GM12878 (cell line): Measurements from ENCODE around the gene ARPC1A.
"Not testable (repeated sequence)": the region's sequence is repeated elsewhere in the genome, so short reads cannot be mapped to it uniquely, and the experiment has no call there.

Experiments
- EZH2 ChIP-seq: IDR thresholded peaks from 2 replicates; pipeline ENCODE4 v1.6.1; 2012; ENCODE audit warnings: low read depth, mild to moderate bottlenecking, control low read depth, inconsistent platforms, low read length, borderline replicate concordance; ENCODE audit not compliant: control insufficient read depth
- FOXK2 ChIP-seq: fragments of 450-650 bp; IDR thresholded peaks from 2 replicates; pipeline ENCODE4 v1.6.1; 2017; ENCODE audit warnings: mild to moderate bottlenecking, moderate library complexity
- MEF2B ChIP-seq: fragments of 450-650 bp; IDR thresholded peaks from 2 replicates; pipeline ENCODE4 v1.6.1; 2018; ENCODE audit warnings: mild to moderate bottlenecking, moderate library complexity; ENCODE audit not compliant: partially characterized antibody, poor library complexity, severe bottlenecking
- POLR2A ChIP-seq: IDR thresholded peaks from 2 replicates; pipeline ENCODE4 v1.6.1; 2011; ENCODE audit warnings: low read depth, mild to moderate bottlenecking, low read length
- POLR2AphosphoS5 ChIP-seq: IDR thresholded peaks from 2 replicates; pipeline ENCODE4 v1.6.1; 2011; ENCODE audit warnings: mild to moderate bottlenecking, low read length, inconsistent platforms
- RAD21 ChIP-seq: IDR thresholded peaks from 2 replicates; pipeline ENCODE4 v1.6.1; 2011; ENCODE audit warnings: mild to moderate bottlenecking, low read depth, low read length, moderate library complexity; ENCODE audit not compliant: insufficient read depth
- SMC3 ChIP-seq: IDR thresholded peaks from 2 replicates; pipeline ENCODE4 v1.6.1; 2011; ENCODE audit warnings: low read length, improper control_type of control experiment, borderline replicate concordance
- SUZ12 ChIP-seq: fragments of 200-600 bp; sonication (generic); IDR thresholded peaks from one replicate; pipeline ENCODE4 v1.6.1; 2018; ENCODE audit warnings: antibody characterized with exemption, mild to moderate bottlenecking; ENCODE audit not compliant: unreplicated experiment
- TF ChIP-seq, protein P1 (sequence below), 3 experiments: IDR thresholded peaks in 2 of 3; conservative IDR thresholded peaks in 1 of 3; 2 replicates each; pipeline ENCODE4 v1.5.1; 2011; ENCODE audit warnings: low read depth in 3 of 3, low read length in 3 of 3, mild to moderate bottlenecking in 3 of 3, control low read depth in 2 of 3, moderate library complexity in 2 of 3, inconsistent platforms in 1 of 3, mixed read lengths in 1 of 3; ENCODE audit not compliant: control insufficient read depth in 2 of 3, insufficient read depth in 1 of 3; ENCODE audit errors: extremely low read depth in 1 of 3
- TF ChIP-seq, protein P2 (sequence below): IDR thresholded peaks from 2 replicates; pipeline ENCODE4 v1.6.1; 2011; ENCODE audit warnings: low read depth, low read length, improper control_type of control experiment, borderline replicate concordance
- TF ChIP-seq, protein P3 (sequence below): IDR thresholded peaks from 2 replicates; pipeline ENCODE4 v1.6.1; 2012; ENCODE audit warnings: mild to moderate bottlenecking, low read depth, low read length
- TF ChIP-seq, protein P4 (sequence below): IDR thresholded peaks from 2 replicates; pipeline ENCODE4 v1.6.1; 2011; ENCODE audit warnings: mild to moderate bottlenecking, low read depth, low read length, moderate library complexity; ENCODE audit not compliant: insufficient replicate concordance

DNA sequence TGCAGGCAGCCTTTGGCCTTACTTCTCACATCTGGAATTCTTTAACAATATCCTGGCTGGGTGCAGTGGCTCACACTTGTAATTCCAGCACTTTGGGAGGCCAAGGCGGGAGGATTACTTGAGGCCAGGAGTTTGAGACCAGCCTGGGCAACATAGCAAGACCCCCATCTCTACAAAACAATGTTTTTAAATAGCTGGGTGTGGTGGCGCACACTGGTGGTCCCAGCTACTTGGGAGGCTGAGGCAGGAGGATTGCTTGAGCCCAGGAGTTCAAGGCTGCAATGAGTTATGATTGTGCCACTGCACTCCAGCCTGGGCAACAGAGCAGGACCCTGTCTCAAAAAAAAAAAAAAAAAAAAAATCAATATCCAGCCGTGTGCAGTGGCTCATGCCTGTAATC is 35.5 kb upstream of the ARPC1A start:
- not testable (repeated sequence) for TF ChIP-seq FOXK2, POLR2A, EZH2, MEF2B, SMC3, POLR2AphosphoS5, RAD21, SUZ12
- TF ChIP-seq, protein P1, sequence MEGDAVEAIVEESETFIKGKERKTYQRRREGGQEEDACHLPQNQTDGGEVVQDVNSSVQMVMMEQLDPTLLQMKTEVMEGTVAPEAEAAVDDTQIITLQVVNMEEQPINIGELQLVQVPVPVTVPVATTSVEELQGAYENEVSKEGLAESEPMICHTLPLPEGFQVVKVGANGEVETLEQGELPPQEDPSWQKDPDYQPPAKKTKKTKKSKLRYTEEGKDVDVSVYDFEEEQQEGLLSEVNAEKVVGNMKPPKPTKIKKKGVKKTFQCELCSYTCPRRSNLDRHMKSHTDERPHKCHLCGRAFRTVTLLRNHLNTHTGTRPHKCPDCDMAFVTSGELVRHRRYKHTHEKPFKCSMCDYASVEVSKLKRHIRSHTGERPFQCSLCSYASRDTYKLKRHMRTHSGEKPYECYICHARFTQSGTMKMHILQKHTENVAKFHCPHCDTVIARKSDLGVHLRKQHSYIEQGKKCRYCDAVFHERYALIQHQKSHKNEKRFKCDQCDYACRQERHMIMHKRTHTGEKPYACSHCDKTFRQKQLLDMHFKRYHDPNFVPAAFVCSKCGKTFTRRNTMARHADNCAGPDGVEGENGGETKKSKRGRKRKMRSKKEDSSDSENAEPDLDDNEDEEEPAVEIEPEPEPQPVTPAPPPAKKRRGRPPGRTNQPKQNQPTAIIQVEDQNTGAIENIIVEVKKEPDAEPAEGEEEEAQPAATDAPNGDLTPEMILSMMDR (IDR thresholded peaks at IDR 0.05 in 2 of 3, conservative IDR thresholded peaks at IDR 0.05 in 1 of 3; ENCODE audit: control insufficient read depth in 2 of 3, extremely low read depth in 1 of 3, insufficient read depth in 1 of 3, low read depth in 3 of 3, low read length in 3 of 3), result not testable (repeated sequence)
- TF ChIP-seq, protein P2, sequence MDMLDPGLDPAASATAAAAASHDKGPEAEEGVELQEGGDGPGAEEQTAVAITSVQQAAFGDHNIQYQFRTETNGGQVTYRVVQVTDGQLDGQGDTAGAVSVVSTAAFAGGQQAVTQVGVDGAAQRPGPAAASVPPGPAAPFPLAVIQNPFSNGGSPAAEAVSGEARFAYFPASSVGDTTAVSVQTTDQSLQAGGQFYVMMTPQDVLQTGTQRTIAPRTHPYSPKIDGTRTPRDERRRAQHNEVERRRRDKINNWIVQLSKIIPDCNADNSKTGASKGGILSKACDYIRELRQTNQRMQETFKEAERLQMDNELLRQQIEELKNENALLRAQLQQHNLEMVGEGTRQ, result not testable (repeated sequence)
- TF ChIP-seq, protein P3, sequence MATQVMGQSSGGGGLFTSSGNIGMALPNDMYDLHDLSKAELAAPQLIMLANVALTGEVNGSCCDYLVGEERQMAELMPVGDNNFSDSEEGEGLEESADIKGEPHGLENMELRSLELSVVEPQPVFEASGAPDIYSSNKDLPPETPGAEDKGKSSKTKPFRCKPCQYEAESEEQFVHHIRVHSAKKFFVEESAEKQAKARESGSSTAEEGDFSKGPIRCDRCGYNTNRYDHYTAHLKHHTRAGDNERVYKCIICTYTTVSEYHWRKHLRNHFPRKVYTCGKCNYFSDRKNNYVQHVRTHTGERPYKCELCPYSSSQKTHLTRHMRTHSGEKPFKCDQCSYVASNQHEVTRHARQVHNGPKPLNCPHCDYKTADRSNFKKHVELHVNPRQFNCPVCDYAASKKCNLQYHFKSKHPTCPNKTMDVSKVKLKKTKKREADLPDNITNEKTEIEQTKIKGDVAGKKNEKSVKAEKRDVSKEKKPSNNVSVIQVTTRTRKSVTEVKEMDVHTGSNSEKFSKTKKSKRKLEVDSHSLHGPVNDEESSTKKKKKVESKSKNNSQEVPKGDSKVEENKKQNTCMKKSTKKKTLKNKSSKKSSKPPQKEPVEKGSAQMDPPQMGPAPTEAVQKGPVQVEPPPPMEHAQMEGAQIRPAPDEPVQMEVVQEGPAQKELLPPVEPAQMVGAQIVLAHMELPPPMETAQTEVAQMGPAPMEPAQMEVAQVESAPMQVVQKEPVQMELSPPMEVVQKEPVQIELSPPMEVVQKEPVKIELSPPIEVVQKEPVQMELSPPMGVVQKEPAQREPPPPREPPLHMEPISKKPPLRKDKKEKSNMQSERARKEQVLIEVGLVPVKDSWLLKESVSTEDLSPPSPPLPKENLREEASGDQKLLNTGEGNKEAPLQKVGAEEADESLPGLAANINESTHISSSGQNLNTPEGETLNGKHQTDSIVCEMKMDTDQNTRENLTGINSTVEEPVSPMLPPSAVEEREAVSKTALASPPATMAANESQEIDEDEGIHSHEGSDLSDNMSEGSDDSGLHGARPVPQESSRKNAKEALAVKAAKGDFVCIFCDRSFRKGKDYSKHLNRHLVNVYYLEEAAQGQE, result not testable (repeated sequence)
- TF ChIP-seq, protein P4, sequence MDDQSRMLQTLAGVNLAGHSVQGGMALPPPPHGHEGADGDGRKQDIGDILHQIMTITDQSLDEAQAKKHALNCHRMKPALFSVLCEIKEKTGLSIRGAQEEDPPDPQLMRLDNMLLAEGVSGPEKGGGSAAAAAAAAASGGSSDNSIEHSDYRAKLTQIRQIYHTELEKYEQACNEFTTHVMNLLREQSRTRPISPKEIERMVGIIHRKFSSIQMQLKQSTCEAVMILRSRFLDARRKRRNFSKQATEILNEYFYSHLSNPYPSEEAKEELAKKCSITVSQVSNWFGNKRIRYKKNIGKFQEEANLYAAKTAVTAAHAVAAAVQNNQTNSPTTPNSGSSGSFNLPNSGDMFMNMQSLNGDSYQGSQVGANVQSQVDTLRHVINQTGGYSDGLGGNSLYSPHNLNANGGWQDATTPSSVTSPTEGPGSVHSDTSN, result not testable (repeated sequence)
